MM.1S (cell line): ENCODE measurements around the gene NLRP1.
"Not testable (repeated sequence)": the region's sequence is repeated elsewhere in the genome, so short reads cannot be mapped to it uniquely, and the experiment has no call there.

Experiments
- DNase-seq: peaks from one replicate; pipeline ENCODE4 v3.0.0-alpha.2; 2015
- H2AFZ ChIP-seq: fragments of 300-600 bp; sonication (generic); 2 replicates; pipeline ENCODE4 v1.6.0; 2016; ENCODE audit warnings: antibody characterized with exemption, low read length
- H3F3A ChIP-seq: fragments of 300-600 bp; sonication (generic); 2 replicates; pipeline ENCODE4 v1.6.1; 2016; ENCODE audit warnings: mild to moderate bottlenecking, antibody characterized with exemption, low read length, moderate library complexity, mixed read lengths; ENCODE audit not compliant: insufficient read depth
- H3K27ac ChIP-seq: fragments of 300-600 bp; sonication (generic); 2 replicates; pipeline ENCODE4 v1.5.1; 2016; ENCODE audit warnings: mild to moderate bottlenecking, low read length
- H3K27me3 ChIP-seq: fragments of 300-600 bp; sonication (generic); replicated peaks from 2 replicates; pipeline ENCODE4 v1.6.0; 2016; ENCODE audit warnings: low read length; ENCODE audit not compliant: insufficient read depth
- H3K36me3 ChIP-seq: fragments of 300-600 bp; sonication (generic); replicated peaks from 2 replicates; pipeline ENCODE4 v1.6.1; 2016; ENCODE audit warnings: mild to moderate bottlenecking, low read length, mixed read lengths; ENCODE audit not compliant: insufficient read depth
- H3K4me1 ChIP-seq: fragments of 300-600 bp; sonication (generic); 2 replicates; pipeline ENCODE4 v1.6.1; 2016; ENCODE audit warnings: low read length, mixed read lengths
- H3K4me2 ChIP-seq: fragments of 300-600 bp; sonication (generic); 2 replicates; pipeline ENCODE4 v1.6.0; 2016; ENCODE audit warnings: low read depth, low read length
- H3K4me3 ChIP-seq: fragments of 300-600 bp; sonication (generic); 2 replicates; pipeline ENCODE4 v1.5.1; 2016; ENCODE audit warnings: low read length, mixed read lengths
- H3K79me2 ChIP-seq: fragments of 300-600 bp; sonication (generic); 2 replicates; pipeline ENCODE4 v1.6.1; 2016; ENCODE audit warnings: mixed run types, low read length, mixed read lengths
- H3K9ac ChIP-seq: fragments of 300-600 bp; sonication (generic); 2 replicates; pipeline ENCODE4 v1.6.1; 2016; ENCODE audit warnings: low read length, mixed read lengths
- H3K9me2 ChIP-seq: fragments of 300-600 bp; sonication (generic); replicated peaks from 2 replicates; pipeline ENCODE4 v1.6.1; 2016; ENCODE audit warnings: mild to moderate bottlenecking, low read length, mixed read lengths; ENCODE audit not compliant: insufficient read depth
- H3K9me3 ChIP-seq: fragments of 300-600 bp; sonication (generic); replicated peaks from 2 replicates; pipeline ENCODE4 v1.6.1; 2016; ENCODE audit warnings: mild to moderate bottlenecking, low read length, mixed read lengths; ENCODE audit not compliant: insufficient read depth
- H4K20me1 ChIP-seq: fragments of 300-600 bp; sonication (generic); 2 replicates; pipeline ENCODE4 v1.6.1; 2016; ENCODE audit warnings: mild to moderate bottlenecking, low read length, moderate library complexity, mixed read lengths; ENCODE audit not compliant: insufficient read depth
- CTCF ChIP-seq: fragments of 300-600 bp; sonication (generic); IDR thresholded peaks from 2 replicates; pipeline ENCODE4 v1.5.1; 2016; ENCODE audit warnings: antibody characterized with exemption, low read length, mixed read lengths
- EZH2 ChIP-seq: fragments of 300-600 bp; sonication (generic); optimal IDR thresholded peaks from 2 replicates; pipeline ENCODE3; 2017; ENCODE audit warnings: low read depth, mild to moderate bottlenecking, antibody characterized with exemption, low read length, mixed read lengths
- EZH2phosphoT487 ChIP-seq: fragments of 300-600 bp; sonication (generic); IDR thresholded peaks from 2 replicates; pipeline ENCODE4 v1.6.1; 2018; ENCODE audit warnings: antibody characterized with exemption, low read length

The NLRP1 gene

GRCh38 chr17:5580969-5581368 lies 3.3 kb downstream of the NLRP1 start:
- peaks cover 20% of the 10 kb centered on the region for H3K79me2 ChIP-seq
- TF ChIP-seq EZH2phosphoT487 (no peak), CTCF (no peak), EZH2 (no peak)
- no peak overlapping the region for H3K9ac ChIP-seq
- no peaks in the 10 kb centered on the region for H4K20me1 ChIP-seq
- H3K36me3 ChIP-seq, result 0 out of 2 replicates have a peak, but pooled peaks cover 5% of the 10 kb centered on the region
- peak overlapping the region; percentile 7; the same call in 1 of the 2 replicates for H3K4me2 ChIP-seq
- no peaks in the 10 kb centered on the region for H3K9me3 ChIP-seq
- H3K9me2 ChIP-seq, result no peaks in the 10 kb centered on the region
- no peak overlapping the region for H3K4me3 ChIP-seq
- no peak overlapping the region for H2AFZ ChIP-seq
- DNase-seq, result no peak
- peaks cover 35% of the 10 kb centered on the region for H3K4me1 ChIP-seq
- H3K27me3 ChIP-seq, result no peaks in the 10 kb centered on the region
- peaks cover 10% of the 10 kb centered on the region for H3F3A ChIP-seq
- no peak overlapping the region for H3K27ac ChIP-seq

GRCh38 chr17:5580367-5580766 lies 3.9 kb downstream of the NLRP1 start:
- Histone ChIP-seq H3K9me3 (no peaks in the 10 kb centered on the region), H3K79me2 (peaks cover 20% of the 10 kb centered on the region), H3K36me3 (0 out of 2 replicates have a peak, but pooled peaks cover 5% of the 10 kb centered on the region), H3K4me1 (peaks cover 32% of the 10 kb centered on the region), H3K9me2 (no peaks in the 10 kb centered on the region), H2AFZ (no peak overlapping the region), H3K27me3 (no peaks in the 10 kb centered on the region), H3K27ac (no peak overlapping the region), H3K9ac (no peak overlapping the region), H4K20me1 (no peaks in the 10 kb centered on the region), H3K4me3 (no peak overlapping the region), H3F3A (peaks cover 10% of the 10 kb centered on the region), H3K4me2 (peak overlapping the region; percentile 7; the same call in 1 of the 2 replicates)
- TF ChIP-seq EZH2phosphoT487, result no peak
- TF ChIP-seq EZH2, result no peak
- no peak for TF ChIP-seq CTCF
- DNase-seq, result peak; percentile 25

- H3F3A ChIP-seq, H3K36me3 ChIP-seq, H3K4me3 ChIP-seq, H3K4me2 ChIP-seq, H4K20me1 ChIP-seq, H3K9me2 ChIP-seq, H3K9ac ChIP-seq, DNase-seq, H3K27ac ChIP-seq, H2AFZ ChIP-seq, H3K27me3 ChIP-seq, H3K9me3 ChIP-seq: not testable (repeated sequence)
- H3K79me2 ChIP-seq, result peaks cover 16% of the 10 kb centered on the region
- H3K4me1 ChIP-seq, result peaks cover 23% of the 10 kb centered on the region
Measured at GRCh38 chr17:5578768-5579167, 5.5 kb downstream of the NLRP1 start.

- not testable (repeated sequence) for H3K4me2 ChIP-seq, H4K20me1 ChIP-seq
Measured at GRCh38 chr17:5573017-5573416, 11.3 kb downstream of the NLRP1 start.

More at GRCh38 chr17:5573017-5573416, 11.3 kb downstream of the NLRP1 start:
- H3K36me3 ChIP-seq, H3K9me2 ChIP-seq, H3K9me3 ChIP-seq, H3K9ac ChIP-seq, DNase-seq, H3K4me1 ChIP-seq, H3K4me3 ChIP-seq, H3K27me3 ChIP-seq, H2AFZ ChIP-seq, H3F3A ChIP-seq, H3K27ac ChIP-seq: not testable (repeated sequence)
- peaks cover 19% of the 10 kb centered on the region for H3K79me2 ChIP-seq
